ENCODE results near the gene SNRPA.

SNRPA gene

GRCh38 chr19:40752257-40752781 is 1.3 kb downstream of the SNRPA start (continued):
- TF ChIP-seq FEZF1 (tag by site-specific recombination; IDR thresholded peaks at IDR 0.05) (no peak), ZNF366 (tag by site-specific recombination; conservative IDR thresholded peaks at IDR 0.05) (no peak), ZNF2 (tag by site-specific recombination; IDR thresholded peaks at IDR 0.05) (peak; percentile 31; the same call in 1 of the 2 replicates), PRDM10 (tag by site-specific recombination; IDR thresholded peaks at IDR 0.05) (peak; percentile 52)

- POLR2A ChIA-PET: interaction anchor here (0.6 to 7.3 kb wide), 7 partner anchors 12 to 91 kb away, joined by 3 to 180 read pairs (median 6); partner anchors contain the start of gene RAB4B
- H3K4me3 ChIP-seq (ENCODE audit: low read depth, low read length): no peak overlapping the region
- CTCF ChIA-PET: interaction anchor here (1.3 to 2.1 kb wide), 4 partner anchors 10 to 120 kb away, joined by 3 to 8 read pairs (median 5); no protein-coding TSS in a partner anchor
- peaks cover 57 to 78% of the 10 kb centered on the region in 2 experiments for H3K36me3 ChIP-seq (ENCODE audit: control insufficient read depth in 2 of 2, insufficient read depth in 1 of 2, low read length in 2 of 2)
- peak overlapping the region; percentile 62 for H3K27ac ChIP-seq (ENCODE audit: extremely low read depth, low read depth, low read length)
- peaks cover 30% of the 10 kb centered on the region for H3K4me1 ChIP-seq (ENCODE audit: control insufficient read depth, insufficient read depth, low read length)
- H3K9me3 ChIP-seq (ENCODE audit: control insufficient read depth, insufficient read depth, low read depth, low read length): no peaks in the 10 kb centered on the region
- TF ChIP-seq ZBTB1 (tag by site-specific recombination; IDR thresholded peaks at IDR 0.05) (no peak), PRDM4 (tag by site-specific recombination; IDR thresholded peaks at IDR 0.05) (0 out of 2 replicates have a peak, but pooled peaks have one; percentile 7), GFI1B (tag by site-specific recombination; IDR thresholded peaks at IDR 0.05) (no peak), ZBTB49 (tag by site-specific recombination; IDR thresholded peaks at IDR 0.05; ENCODE audit: low read depth) (no peak), PATZ1 (tag by site-specific recombination; IDR thresholded peaks at IDR 0.05) (no peak), ZSCAN30 (tag by site-specific recombination; IDR thresholded peaks at IDR 0.05) (peak; percentile 80; the same call in 1 of the 2 replicates), PRDM1 (tag by site-specific recombination; IDR thresholded peaks at IDR 0.05) (peak; percentile 38; the same call in 1 of the 2 replicates), ZNF121 (tag by site-specific recombination; IDR thresholded peaks at IDR 0.05) (no peak), YY1 (tag by site-specific recombination; IDR thresholded peaks at IDR 0.05) (no peak), ZFHX2 (tag by site-specific recombination; conservative IDR thresholded peaks at IDR 0.05) (peak; percentile 28; the same call in 1 of the 2 replicates), MEIS1 (CRISPR knock-in tag; IDR thresholded peaks at IDR 0.05; ENCODE audit: borderline replicate concordance) (no peak), ZNF596 (tag by site-specific recombination; IDR thresholded peaks at IDR 0.05) (no peak), ZNF600 (tag by site-specific recombination; IDR thresholded peaks at IDR 0.05) (peak; percentile 72; the same call in 1 of the 2 replicates), ZIC2 (tag by site-specific recombination; IDR thresholded peaks at IDR 0.05) (no peak), ZNF701 (tag by site-specific recombination; IDR thresholded peaks at IDR 0.05) (no peak), ZNF223 (tag by site-specific recombination; IDR thresholded peaks at IDR 0.05) (no peak), ZNF362 (tag by site-specific recombination; IDR thresholded peaks at IDR 0.05) (peak; percentile 99), INSM2 (tag by site-specific recombination; IDR thresholded peaks at IDR 0.05) (0 out of 2 replicates have a peak, but pooled peaks have one; percentile 16)
Observed at GRCh38 chr19:40754611-40755247, 3.7 kb downstream of the SNRPA start.
